GM10266 (cell line): ENCODE results near the gene SCN4B.

ENCODE experiments used
- DNase-seq: peaks from one replicate; pipeline ENCODE4 v3.0.0; 2012; ENCODE audit errors: extremely low spot score
- TF ChIP-seq, protein P1 (sequence below): IDR thresholded peaks from 2 replicates; pipeline ENCODE4 v1.5.1; 2012; ENCODE audit warnings: mild to moderate bottlenecking, low read depth; ENCODE audit not compliant: control insufficient read depth, insufficient read depth; ENCODE audit errors: missing control alignments

SCN4B gene

DNA sequence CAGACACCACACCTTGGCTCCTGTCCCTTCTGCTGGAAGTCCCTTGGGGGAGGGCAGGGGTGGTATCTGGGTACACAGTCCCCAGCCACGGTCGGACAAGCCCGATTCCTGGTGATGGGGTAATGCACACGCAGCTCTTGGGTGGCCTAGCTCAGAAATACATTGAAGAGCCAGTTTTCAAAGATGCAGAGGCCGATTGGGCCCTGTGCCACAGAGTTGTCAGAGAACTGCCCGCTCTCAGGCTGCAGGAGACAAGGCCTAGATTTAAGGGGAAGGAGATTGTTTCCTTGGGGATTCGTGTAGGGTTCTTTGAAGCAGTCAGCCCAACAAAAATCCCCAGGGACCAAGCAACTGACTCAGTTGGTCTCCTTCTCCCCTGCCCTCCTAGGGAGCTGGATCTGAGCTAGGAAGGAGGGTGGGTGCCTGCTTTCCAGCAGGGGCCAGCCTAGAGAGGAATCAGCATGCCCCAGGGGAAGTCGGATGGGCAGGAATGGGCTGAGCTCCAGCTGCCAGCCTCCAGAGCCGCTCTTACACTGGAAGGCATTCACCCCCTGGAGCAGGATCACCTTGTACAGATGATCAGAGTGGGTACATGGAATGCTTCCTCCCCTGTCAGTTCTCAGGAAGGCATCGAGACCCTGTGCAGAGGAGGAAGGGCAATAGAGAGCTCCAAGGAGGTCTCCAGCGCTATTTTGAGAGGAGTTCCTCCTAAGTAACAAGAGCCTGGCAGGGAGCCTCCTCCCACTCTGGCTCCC lies 3.3 kb upstream of the SCN4B start:
- TF ChIP-seq, protein P1, sequence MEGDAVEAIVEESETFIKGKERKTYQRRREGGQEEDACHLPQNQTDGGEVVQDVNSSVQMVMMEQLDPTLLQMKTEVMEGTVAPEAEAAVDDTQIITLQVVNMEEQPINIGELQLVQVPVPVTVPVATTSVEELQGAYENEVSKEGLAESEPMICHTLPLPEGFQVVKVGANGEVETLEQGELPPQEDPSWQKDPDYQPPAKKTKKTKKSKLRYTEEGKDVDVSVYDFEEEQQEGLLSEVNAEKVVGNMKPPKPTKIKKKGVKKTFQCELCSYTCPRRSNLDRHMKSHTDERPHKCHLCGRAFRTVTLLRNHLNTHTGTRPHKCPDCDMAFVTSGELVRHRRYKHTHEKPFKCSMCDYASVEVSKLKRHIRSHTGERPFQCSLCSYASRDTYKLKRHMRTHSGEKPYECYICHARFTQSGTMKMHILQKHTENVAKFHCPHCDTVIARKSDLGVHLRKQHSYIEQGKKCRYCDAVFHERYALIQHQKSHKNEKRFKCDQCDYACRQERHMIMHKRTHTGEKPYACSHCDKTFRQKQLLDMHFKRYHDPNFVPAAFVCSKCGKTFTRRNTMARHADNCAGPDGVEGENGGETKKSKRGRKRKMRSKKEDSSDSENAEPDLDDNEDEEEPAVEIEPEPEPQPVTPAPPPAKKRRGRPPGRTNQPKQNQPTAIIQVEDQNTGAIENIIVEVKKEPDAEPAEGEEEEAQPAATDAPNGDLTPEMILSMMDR: no peak
- DNase-seq: no peak

DNA sequence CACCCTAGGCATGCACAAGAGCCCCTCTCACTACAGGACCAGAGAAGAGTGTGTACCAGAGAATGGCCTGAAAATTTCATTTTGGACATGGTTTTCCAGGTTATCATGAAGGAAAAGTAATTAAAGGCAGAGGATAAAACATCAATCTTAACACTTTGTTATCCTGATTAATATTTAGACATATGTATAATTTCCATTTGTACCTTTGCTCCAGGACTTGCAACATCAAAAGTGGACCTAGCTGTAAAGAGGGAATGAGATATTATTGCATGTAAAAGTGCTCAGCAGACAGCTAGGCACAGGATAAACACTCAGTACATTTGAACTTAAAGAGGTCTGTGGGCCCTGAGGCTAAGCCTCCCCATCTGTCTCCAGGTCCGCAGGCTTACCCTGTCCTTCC lies 2.0 kb upstream of the SCN4B start:
- no peak for DNase-seq
- TF ChIP-seq, protein P1: no peak

DNA sequence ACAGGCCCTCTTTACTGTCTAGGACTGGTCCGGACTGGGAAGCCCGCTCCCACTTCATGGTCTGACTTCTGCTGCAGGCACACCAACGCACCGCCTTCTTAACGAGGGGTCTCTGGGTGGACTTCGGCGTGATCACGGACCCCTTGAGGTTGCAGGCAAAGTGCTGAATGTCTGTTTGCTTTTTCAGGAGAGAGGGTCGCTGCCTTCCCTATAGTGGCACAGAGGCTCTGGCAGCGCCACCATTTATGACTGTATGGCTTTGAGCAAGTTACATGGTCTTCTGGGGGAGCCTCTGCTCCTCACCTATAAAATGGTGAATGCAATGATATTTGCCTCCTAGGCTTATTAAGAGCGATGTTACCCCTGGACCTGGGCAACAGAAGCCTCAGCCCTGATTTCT lies 1.4 kb upstream of the SCN4B start:
- DNase-seq: no peak
- TF ChIP-seq, protein P1: no peak

DNA sequence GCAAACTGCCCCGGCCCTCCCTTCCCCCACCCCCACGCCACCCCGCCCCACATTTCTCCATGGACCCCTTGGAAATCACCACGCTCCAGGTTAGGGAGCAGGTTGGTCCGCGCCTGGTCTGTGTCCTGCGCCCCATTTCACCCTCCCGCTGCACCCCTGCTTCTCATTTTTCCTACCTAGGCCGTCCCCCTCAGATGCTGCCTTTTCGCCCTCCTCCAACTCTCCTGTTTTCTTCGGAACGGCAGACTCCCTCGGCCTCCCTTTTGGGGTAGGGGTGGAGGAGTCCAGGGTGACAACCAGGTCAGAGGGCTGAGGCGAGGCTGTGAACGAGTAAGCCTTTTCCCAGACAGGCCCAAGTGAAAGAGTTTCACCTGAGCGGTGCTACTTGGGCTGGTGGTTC lies 893 bp upstream of the SCN4B start:
- TF ChIP-seq, protein P1: no peak
- no peak for DNase-seq

DNA sequence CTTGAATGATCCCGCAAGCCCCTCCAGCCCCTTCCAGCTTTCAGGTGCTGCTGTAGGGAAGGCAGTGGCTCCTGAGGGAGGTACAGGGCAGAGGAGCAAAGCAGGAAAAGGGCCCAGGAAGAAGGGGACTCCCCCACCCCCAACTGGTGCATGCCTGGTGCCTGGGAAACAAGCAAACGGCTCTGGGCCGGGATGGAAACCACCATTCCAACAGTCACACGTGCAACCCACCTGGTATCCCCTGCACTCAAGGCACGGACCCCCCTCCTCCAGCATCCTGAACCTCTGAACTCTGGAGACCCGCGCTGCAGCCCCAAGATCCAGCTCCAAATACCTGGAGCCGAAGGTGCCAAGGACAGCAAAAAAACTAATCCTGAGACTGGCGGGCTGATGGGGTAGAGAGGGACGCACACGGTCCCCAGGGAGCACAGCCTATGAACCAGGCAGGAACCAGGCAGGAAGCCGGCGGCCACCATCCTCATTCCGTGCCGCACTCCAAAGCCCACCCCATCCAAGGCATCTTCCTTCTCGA lies 537 bp downstream of the SCN4B start:
- TF ChIP-seq, protein P1: no peak
- no peak for DNase-seq

DNA sequence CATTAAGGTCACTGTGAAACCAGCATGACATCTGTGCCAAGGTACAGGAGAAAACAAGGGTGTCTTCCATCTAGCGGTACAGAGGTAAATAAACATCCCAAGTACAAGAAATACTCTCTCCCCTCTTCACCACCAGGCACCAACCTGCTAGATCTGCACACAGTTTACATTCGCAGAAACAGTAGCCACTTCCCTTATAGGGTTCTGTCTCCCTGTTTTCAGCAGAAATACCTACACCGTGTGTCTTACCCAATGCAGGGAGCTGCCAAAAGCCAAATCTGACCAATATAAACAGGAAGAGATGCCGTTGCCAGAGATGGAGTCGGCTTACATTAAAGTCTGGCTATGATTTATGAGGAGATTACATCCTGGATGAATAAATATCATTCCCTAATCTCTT lies 1.2 kb downstream of the SCN4B start:
- no peak for DNase-seq
- TF ChIP-seq, protein P1: no peak

DNA sequence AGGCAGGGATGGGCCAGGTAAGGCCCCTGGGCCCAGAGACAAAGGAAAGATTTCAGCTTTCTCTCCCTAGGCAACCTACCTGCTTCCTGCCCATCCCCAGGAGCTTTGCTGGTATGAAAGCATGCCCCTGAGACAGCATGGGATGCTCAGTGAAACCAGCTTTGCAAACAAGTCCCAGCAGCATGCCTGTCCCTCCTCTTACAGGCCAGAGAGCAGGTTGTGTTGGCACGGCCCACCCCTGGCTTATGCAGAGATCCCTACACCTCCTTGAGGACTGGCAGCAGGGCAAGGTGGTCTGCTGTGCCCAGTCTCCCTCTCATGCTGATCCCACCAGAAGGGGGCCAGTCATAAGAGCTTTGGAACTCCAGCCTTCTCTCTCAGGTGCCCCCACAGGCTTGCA lies 3.1 kb downstream of the SCN4B start:
- TF ChIP-seq, protein P1: no peak
- DNase-seq: no peak
